DND-41 (cell line): ENCODE measurements around the gene ASIC4.

ENCODE experiments used
- CTCF ChIP-seq: IDR thresholded peaks from 2 replicates; pipeline ENCODE4 v1.5.1; 2012; ENCODE audit warnings: borderline replicate concordance, low read length, moderate library complexity, mild to moderate bottlenecking; ENCODE audit not compliant: poor library complexity, severe bottlenecking; ENCODE audit errors: extremely low read depth
- EZH2 ChIP-seq: IDR thresholded peaks from 3 replicates; pipeline ENCODE4 v1.6.1; 2012; ENCODE audit warnings: borderline replicate concordance, low read depth, mild to moderate bottlenecking, moderate library complexity, low read length, inconsistent platforms; ENCODE audit not compliant: severe bottlenecking

GRCh38 chr2:219502618-219503017 is 11.7 kb upstream of the ASIC4 start:
- TF ChIP-seq EZH2 (no peak), CTCF (no peak)
